NOMO-1 treated with dmso at 0.1 percent for 144 hours (cell line): ENCODE results near the gene FOXJ3.

ENCODE experiments used
- DNase-seq: peaks from one replicate; lab custom pipeline; 2025; ENCODE audit not compliant: unreplicated experiment; lab: John Stamatoyannopoulos, UW

The FOXJ3 gene

DNA sequence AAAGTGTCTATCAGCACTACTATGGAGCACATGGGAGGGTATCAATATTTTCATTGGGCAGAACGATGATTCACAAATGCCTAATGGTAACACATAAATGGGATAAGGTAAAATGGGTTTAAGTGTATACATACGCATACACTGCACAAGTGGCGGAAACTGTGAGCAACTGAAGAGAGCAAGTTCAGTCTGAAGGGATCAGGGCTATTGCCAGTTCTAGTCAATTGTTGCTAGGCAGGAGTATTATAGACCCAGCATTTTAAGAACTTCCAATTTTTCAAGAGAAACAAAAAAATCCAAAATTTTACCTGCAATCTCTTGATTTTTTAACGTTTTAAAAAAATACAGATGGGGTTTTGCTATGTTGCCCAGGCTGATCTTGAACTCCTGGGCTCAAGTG is 23.1 kb downstream of the FOXJ3 start:
- no peak for DNase-seq

DNA sequence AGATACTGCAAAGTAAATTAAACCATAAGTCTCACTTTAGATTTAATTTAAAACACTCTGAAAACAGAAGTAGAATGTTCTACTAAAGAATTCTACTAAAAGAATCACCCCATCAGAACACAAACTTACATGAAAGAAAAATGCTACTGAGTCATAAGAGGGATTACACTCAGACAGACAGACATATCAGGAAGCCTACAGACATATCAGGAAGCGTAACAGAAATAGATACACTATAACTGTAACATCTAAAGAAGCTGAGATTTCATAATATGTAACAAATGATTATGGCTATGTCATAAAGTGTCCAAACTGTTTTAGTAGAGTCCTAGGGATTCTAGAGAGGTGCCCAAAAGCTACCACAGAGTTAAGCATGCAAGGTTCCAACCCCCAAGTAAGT is 23.9 kb downstream of the FOXJ3 start:
- no peak for DNase-seq

DNA sequence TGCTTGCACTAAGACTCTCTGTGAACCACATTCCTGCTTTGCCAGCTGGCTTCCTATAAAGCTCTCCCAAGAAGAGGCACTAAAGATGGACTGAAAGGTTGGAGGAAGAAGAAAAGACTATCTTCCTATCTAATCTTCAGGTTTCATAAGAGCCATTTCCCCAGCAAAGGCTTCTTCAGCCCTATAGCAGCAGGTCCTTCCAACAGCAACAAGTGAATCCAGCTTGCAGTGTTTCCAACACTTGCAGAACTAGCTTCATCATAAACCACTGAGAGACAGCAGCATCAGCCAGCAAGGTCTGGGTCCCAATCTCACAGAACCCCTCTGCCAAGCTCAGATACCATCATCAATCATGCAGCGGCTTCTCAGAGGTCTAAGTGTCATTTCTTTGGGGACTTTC is 28.1 kb downstream of the FOXJ3 start:
- no peak for DNase-seq

DNA sequence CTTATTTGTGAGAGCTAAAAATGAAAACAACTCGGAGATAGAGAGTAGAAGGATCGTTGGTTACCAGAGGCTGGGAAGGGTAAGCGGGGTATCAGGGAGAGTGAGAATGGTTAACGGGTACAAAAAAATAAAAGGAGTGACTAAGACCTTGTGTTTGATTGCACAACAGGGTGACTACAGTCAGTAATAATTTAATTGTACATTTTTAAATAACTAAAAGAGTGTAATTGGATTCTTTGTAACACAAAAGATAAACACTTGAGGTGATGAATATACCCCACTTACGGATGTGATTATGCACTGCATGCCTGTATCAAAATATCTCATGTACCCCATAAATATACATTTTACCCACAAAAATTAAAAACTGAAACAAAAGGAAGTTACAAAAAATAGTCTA is 29.4 kb downstream of the FOXJ3 start:
- no peak for DNase-seq

DNA sequence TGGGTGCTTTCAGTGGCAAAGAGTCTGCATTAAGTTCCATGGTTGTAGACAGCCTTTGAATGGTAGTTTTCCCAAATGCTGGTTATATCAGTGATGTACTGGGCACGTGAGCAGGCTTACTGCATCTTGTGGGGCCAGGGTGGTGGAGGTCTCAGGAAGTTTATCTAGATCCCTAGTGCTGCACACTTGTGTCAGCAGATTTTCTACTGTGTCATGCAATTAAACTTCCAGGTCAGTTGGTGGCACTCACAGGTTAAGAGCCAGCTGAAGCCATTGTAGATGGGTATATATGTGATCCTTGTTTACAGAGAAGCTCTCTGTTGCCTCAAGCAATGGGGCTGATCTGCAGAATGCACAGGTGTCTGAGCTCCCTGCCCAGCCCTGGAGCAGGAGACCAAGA is 33.0 kb downstream of the FOXJ3 start:
- DNase-seq = no peak

DNA sequence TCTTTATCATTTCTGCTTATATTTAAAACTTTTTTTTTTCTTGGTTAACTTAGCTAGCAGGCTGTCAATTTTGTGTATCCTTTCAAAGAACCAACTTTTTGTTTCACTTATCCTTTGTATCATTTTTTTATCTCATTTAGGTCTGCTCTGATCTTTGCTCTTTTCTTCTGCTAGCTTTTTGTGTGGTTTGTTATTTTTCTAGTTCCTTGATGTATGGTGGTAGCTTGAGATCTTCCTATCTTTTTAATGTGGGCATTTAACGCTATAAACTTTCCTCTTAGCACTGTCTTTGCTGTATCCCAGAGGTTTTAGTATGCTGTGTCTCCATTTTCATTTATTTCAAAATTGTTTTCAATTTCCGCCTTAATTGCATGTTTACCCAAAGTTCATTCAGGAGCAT is 36.5 kb downstream of the FOXJ3 start:
- no peak for DNase-seq

DNA sequence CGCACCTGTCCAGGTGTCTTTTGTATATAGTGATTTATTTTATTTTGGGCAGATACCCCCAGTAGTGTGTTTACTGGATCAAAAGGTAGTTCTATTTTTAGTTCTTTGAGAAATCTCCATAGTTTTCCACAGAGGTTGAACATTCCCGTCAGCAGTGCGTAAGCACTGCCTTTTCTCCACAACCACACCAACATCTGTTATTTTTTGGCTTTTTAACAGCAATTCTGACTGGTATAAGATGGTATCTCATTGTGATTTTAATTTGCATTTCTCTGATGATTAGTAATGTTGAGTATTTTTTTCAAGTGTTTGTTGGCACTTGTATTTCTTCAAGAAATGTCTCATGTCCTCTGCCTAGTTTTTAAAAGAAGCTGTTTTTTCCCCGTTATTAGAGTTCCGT is 39.2 kb downstream of the FOXJ3 start:
- no peak for DNase-seq

DNA sequence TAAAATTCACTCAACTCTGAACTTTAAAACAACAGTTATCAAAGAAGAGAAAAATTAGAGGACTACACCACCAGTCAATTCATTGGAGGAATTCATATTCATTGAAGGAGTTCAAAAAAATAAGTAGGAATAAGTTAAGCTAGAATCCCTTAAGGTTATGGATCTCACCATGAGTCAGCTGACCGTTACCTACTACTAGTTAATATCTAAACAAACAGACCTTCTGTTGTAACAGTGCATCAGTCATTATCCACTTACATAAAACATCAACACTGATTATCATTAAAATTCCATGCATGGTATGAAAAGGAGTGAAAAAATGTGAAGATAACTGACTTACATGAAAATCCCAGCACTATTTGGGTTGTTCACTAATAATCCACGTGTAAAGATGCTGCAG is 44.9 kb downstream of the FOXJ3 start:
- no peak for DNase-seq

DNA sequence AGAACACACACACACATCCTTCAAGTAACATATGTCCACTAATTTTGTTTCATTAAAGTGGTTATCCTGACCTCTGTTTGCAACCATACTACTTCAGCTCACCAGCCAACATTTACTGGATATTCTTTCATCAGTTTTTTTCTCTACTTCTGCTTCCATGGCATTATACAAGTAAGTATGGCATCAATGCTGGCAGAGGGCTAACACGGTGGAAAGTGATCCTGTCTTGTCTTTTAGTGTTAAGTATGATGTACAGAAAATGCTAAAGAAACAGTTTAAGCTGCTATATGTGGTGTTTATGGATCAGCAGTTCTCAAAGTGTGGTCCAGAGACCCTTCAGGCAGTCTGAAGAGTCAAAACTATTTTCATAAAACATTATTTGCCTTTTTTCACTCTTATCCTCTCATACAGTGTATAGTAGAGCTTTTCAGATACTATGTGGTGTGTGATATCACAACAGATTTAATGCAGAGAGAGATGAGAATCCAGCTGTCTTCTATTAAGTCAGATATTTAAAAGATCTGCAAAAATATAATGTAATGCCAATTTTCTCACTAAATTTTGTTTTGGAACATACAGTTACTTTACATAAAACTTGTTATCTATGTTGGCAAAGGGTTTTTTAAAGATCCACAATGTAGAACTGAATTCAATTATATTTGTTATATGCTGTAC is 46.6 kb downstream of the FOXJ3 start:
- no peak for DNase-seq

DNA sequence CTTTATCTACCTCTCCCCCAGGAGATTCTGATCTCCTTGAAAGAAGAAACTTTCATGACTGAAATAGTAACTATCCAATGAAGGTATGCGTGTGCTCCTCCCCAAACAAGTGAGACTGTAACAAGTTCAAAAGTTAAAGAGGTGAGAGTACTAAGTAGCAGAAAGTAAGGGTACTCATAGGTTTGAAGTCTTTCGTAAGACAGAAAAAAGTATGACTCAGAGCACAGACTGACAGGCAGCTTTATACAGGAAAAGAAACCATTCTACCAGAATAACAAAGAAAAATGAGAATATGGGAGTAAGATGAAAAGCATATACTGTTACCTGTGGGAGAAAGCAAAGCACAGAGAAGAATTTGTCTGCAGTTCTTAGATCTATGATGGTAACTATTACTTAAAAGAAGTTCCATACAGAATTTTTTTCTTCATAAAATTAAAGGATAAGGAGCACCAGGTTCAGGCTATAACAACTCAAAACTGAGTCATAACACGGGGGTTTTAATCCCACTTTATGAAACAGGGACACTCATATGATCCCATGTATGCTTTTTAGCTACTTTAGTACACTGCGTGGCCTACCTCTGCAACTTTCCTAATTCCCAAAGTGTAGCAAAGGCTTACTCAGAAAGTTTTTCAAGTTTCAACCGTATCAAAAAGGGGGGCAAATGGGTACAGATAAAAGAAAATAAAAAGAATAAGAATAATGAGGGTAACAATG is 52.0 kb downstream of the FOXJ3 start:
- no peak for DNase-seq

DNA sequence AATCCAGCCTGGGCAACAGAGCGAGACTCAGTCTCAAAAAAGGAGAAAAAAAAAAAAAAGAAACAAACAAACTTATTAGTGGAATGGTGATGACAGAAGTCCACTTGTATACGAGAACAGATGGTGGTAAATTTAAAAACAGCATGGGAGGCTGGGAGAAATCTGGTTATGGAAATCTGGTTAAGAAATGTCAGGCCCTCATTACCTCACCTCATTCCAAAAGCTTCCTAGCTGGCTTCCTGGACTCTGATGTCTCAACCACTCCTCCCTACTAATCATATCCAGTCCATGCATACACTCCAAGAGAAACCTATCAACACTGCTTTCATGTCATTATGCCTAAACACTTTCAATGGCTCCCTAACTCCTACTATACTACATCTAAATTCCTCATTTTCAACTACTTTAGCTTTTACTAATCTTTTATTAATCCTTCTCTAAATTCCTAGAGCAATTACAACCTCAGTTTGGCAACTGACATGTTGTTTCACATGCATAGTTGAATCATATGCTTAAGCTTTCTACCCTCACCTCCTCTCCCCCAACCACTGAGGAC is 52.9 kb downstream of the FOXJ3 start:
- DNase-seq = no peak

DNA sequence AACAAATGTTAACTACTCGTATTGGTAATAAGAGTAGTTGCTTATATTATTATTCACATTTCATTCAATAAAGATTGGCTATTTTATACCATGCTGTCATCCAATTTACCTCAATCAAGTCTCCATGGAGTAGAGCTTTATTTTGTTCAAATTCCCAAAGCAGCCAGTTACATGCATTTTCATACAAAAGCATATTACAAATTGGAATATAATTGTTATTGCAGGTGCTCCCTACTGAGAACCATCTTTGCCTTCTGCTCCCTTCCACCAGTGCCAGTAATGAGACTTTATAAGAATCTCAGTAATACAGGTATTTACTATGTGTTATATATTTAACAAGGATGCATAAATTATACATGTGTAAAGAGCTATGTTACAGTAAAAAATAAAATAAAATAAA is 54.2 kb downstream of the FOXJ3 start:
- DNase-seq = no peak

DNA sequence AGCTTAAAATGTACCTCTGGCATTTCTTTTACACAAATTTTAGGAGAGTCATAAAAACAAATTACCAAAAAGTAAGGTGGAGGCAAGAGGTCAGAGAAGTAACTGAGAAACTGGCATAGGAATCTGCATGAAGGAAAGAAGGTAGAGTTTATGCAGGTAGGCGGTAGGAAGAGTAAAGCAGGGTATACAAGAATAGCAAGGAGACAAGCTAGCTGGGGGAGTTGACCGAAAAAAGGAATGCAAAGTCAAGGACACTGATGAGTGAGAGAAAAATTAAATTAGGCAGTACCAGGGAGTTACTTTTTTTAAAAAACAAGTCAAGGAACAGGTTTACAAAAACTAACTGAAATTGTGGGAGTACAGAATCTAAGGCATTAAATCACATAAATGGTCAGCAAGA is 56.0 kb downstream of the FOXJ3 start:
- no peak for DNase-seq

DNA sequence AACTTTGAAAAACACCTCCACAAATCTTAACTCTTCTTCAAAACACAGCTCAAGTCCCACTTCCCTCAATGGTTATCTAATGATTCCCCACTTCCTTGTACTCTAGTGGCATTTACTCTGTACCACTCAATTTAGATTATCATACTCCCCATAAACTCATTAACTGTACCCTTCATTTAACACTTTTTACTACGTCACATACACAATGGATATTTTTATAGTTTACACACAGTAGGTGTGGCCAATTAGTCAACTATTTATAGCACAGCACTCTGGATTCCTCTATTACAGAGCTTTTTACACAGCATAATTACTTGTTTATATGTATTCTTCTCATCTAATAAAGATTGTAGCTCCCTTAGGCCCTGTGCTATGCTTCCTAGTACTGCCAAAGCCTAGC is 62.1 kb downstream of the FOXJ3 start:
- no peak for DNase-seq

DNA sequence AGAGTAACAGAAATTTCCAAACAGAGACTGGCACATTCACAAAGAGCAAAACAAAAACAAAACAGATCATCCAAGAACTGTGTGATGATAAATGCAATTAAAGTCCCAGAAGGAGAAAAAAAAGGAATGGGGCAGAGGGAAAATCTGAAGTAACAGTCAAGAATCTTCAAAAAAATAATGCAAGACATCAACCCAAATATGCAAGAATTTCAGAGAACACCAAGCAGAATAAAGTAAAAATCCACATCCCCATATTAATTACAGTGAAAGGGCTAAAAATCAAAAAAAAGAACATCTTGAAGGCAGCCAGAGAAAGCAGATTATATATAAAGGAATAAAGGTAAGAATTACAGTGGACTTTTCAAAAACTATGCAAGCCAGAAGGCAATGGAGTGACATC is 67.1 kb downstream of the FOXJ3 start:
- DNase-seq = no peak

DNA sequence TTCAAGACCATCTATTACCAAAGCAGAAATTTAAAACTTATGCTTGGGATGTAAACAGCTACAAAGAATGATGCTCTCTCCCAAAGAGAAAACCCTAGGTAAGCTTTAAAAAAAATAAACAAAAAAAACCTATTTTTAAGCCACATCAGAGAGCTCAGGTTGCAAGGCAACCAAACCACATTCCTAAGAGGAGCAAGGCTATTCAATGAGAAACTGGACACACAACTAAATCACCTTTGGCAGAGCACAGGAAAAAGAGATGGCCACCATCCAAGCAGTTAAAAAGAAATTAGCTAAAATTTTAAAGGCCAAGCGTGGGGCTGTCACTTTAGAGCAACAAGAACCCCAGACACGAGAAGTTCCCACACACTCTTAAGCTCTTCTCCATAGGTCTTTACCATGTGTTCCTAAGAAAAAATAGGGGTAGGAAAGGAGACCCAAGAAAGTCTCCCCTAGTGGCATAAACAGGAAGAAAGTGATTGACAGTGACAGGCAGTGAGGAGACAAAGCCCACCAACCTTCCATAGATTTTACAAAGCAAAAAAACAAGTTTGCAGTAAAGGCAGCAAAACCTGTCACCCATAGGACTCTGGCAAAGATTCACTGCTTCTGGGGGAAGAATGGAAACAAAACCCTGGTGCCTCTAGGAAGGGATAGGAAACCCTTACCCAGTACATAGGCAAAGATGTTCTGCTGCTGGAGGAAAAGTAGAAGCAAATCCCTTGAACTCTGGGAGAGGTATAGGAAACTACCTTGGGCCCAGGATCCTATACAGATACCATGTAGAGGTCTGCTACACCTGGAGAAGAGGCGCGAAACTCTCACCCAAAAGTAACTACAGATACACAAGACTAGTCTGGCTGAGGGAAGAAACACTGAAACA is 68.5 kb downstream of the FOXJ3 start:
- no peak for DNase-seq

DNA sequence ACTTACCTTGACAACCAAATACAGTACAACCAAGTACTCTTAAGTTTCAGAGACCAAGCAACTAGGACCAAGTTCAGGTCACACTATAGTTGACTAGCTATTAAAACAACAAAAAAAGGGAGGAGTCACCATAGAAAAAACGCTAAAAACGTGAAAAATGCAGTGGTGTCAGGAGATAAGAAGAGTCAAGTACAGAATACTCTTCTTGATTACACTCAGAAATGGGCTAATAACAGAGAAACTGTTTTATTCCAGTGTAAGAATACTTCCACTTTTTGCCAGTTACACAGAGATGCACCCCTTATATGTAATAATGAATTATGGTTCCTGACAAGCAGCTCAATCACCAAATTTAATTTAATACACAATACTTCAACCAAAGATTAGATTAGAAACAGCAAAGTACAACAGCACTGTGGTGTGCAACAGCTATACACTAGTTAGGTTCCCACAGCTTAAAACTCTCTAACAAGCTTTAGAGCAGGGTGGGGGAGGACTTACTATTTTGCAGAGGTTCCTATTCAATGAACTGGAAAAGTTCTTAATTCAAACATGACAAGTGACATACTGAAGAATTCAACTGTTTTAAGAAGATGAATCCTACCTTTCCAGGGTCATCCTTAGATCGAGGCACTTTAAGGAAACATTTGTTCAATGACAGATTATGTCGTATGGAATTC is 70.4 kb downstream of the FOXJ3 start:
- DNase-seq = no peak

DNA sequence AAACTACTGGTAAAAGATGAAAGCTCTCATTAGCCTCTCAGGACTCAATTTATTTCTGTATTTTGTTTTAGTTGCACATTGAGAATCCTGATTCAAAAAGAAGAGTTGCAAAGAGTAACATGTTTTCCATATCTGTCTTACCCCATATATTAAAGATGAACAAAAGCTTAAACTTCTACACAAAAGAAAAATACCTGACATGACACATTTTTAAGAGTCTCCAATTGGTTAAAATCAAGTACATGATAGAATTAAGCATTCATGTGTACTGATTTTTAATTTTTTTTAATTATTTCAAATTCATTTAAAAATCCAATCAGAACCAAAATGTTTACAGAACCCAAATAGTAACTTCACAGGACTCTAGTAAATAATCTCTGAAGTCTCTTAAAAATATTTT is 72.0 kb downstream of the FOXJ3 start:
- DNase-seq = no peak

DNA sequence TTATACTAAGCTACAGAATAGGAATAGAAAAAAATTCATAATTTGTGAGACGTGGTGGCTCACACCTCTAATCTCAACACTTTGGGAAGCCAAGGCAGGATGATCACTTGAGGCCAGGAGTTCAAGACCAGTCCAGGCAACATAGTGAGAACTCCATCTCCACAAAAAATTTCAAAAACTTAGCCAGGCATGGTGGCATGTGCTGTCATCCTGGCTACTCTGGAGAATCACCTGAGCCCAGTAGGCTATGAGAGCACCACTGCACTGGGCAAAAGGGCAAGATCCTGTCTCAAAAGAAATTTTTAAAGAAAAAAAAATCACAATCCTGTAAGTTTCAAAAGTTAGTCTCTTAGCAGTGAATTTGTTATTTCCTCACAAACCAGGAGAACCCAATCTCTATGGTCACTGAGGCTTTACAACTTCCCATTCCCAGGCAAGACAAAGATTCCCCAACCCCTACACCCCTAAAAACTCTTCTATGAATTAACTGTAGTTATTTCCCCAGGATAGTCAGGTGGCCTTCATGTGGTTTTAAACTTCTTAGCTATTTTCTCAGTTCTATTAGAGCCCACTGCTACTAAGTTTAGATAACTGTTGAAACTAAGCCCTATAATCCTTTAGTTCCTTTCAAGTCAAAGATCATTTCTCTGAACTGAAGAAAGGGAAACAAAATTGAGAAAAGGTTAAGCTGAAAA is 74.5 kb downstream of the FOXJ3 start:
- no peak for DNase-seq

DNA sequence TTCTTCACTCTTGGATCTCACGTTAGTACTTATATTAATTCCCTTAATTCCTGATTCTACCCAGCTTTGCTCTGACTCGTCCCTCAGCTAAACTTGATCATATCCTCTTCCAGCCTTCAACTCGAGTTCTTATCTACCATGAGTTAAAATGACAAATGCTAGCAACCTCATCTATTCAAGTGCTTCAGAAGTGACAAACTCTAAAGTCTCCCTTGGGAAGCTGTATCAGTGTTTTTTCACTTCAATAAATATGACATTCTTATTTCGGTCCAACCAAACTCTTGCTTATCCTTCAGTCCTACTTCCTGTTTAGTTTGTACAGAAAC is 75.3 kb downstream of the FOXJ3 start:
- no peak for DNase-seq
